Smooth muscle cell (in vitro differentiated cells): ENCODE results near the gene METTL18. TPM values are rescaled to one million over a fixed set of nuclear protein-coding genes. Genes with fewer than 3 reads are reported as not detected.

Source experiments
- DNase-seq: peaks from one replicate; lab custom pipeline; 2025; ENCODE audit not compliant: unreplicated experiment; lab: John Stamatoyannopoulos, UW
- H2AFZ ChIP-seq: fragments of 200-600 bp; sonication (generic); 2 replicates; pipeline ENCODE4 v1.6.0; 2016; ENCODE audit warnings: antibody characterized with exemption, low read depth, mild to moderate bottlenecking
- H3F3A ChIP-seq: fragments of 200-600 bp; sonication (generic); 2 replicates; pipeline ENCODE4 v1.6.0; 2017; ENCODE audit warnings: antibody characterized with exemption, low read depth
- H3K27ac ChIP-seq: fragments of 200-600 bp; sonication (generic); 2 replicates; pipeline ENCODE4 v1.5.1; 2016; ENCODE audit warnings: low read depth, mild to moderate bottlenecking
- H3K27me3 ChIP-seq: fragments of 200-600 bp; sonication (generic); 2 replicates; pipeline ENCODE4 v1.6.1; 2016; ENCODE audit warnings: low read depth, mild to moderate bottlenecking
- H3K36me3 ChIP-seq: fragments of 200-600 bp; sonication (generic); 2 replicates; pipeline ENCODE4 v1.5.1; 2016; ENCODE audit warnings: low read depth
- H3K4me1 ChIP-seq: fragments of 200-600 bp; sonication (generic); 2 replicates; pipeline ENCODE4 v1.5.1; 2016; ENCODE audit warnings: low read depth
- H3K4me2 ChIP-seq: fragments of 200-600 bp; sonication (generic); 2 replicates; pipeline ENCODE4 v1.6.0; 2016; ENCODE audit warnings: mild to moderate bottlenecking
- H3K4me3 ChIP-seq: fragments of 200-600 bp; sonication (generic); 2 replicates; pipeline ENCODE4 v1.5.1; 2016; ENCODE audit warnings: mild to moderate bottlenecking
- H3K79me2 ChIP-seq: fragments of 200-600 bp; sonication (generic); 2 replicates; pipeline ENCODE4 v1.6.0; 2016; ENCODE audit warnings: low read depth, mild to moderate bottlenecking
- H3K9ac ChIP-seq: fragments of 200-600 bp; sonication (generic); 2 replicates; pipeline ENCODE4 v1.6.0; 2016; ENCODE audit warnings: low read depth
- H3K9me3 ChIP-seq: fragments of 200-600 bp; sonication (generic); replicated peaks from 2 replicates; pipeline ENCODE4 v1.5.1; 2016; ENCODE audit warnings: low read depth
- H4K20me1 ChIP-seq: fragments of 200-600 bp; sonication (generic); 2 replicates; pipeline ENCODE4 v1.6.0; 2016; ENCODE audit warnings: low read depth
- CTCF ChIP-seq: fragments of 200-600 bp; sonication (generic); IDR thresholded peaks from 2 replicates; pipeline ENCODE4 v1.5.1; 2017; ENCODE audit warnings: borderline replicate concordance, mild to moderate bottlenecking, antibody characterized with exemption; ENCODE audit not compliant: insufficient read depth, poor library complexity, severe bottlenecking
- WGBS: methylation state at CpG from one replicate; pipeline ENCODE4 v1.1.7; 2016; ENCODE audit warnings: low lambda C conversion rate; 5-methylcytosine and 5-hydroxymethylcytosine counted together
- polyA plus RNA-seq: library from polyadenylated mRNA; unstranded; fragments of >200 nt; fragmentation: Nextera tagmentation; extraction: Ambion mirVana; gene quantifications from 2 replicates; pipeline ENCODE4 v1.2.1, GENCODE V29; 2016
- total RNA-seq: library from RNA; depleted of rRNA; stranded (reverse); fragments of >200 nt; gene quantifications from 2 replicates; pipeline ENCODE4 v1.2.3, GENCODE V29; 2014

METTL18 gene
- total and polyA plus RNA-seq, 2 experiments from 2014 or later, result 5.2 to 6.1 TPM

- Histone ChIP-seq H3K9me3 (no peaks in the 10 kb centered on the region), H3K4me3 (no peak overlapping the region), H3K79me2 (peaks cover 29% of the 10 kb centered on the region), H2AFZ (no peak overlapping the region), H3K4me2 (no peak overlapping the region), H4K20me1 (no peaks in the 10 kb centered on the region), H3K27ac (no peak overlapping the region), H3F3A (no peaks in the 10 kb centered on the region), H3K9ac (no peak overlapping the region), H3K27me3 (no peaks in the 10 kb centered on the region), H3K36me3 (peaks cover 15% of the 10 kb centered on the region), H3K4me1 (no peaks in the 10 kb centered on the region)
- no peak for TF ChIP-seq CTCF
- DNase-seq, result no peak
Observed at GRCh38 chr1:169802888-169803287, 8.2 kb upstream of the METTL18 start.

DNA sequence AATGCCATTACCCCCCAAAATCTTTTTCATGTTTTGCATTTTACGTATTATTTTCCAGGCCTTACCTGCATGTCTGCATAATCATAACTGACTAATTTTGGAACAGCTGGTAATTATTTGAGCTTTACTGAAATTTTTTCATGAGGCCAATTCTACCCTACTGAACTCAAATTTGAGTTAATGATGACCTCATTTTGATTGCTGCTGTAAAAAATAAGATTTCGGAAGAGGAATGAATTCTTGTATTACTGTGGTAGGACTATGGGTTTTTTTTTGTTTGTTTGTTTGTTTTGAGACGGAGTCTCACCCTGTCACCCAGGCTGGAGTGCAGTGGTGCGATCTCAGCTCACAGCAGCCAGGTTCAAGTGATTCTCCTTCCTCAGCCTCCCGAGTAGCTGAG lies 2.6 kb upstream of the METTL18 start:
- H3K27me3 ChIP-seq, result no peaks in the 10 kb centered on the region
- no peak overlapping the region for H3K4me3 ChIP-seq
- WGBS, result 96% methylated on average over 5 of the region's 5 CpGs
- no peak overlapping the region for H3K9ac ChIP-seq
- no peak overlapping the region for H3K27ac ChIP-seq
- TF ChIP-seq CTCF, result no peak
- DNase-seq, result no peak
- no peak overlapping the region for H3K4me2 ChIP-seq
- no peaks in the 10 kb centered on the region for H3K9me3 ChIP-seq
- no peak overlapping the region for H2AFZ ChIP-seq
- no peaks in the 10 kb centered on the region for H3K36me3 ChIP-seq
- H4K20me1 ChIP-seq, result no peaks in the 10 kb centered on the region
- peaks cover 48% of the 10 kb centered on the region for H3K79me2 ChIP-seq
- H3K4me1 ChIP-seq, result peaks cover 14% of the 10 kb centered on the region
- H3F3A ChIP-seq, result no peaks in the 10 kb centered on the region

DNA sequence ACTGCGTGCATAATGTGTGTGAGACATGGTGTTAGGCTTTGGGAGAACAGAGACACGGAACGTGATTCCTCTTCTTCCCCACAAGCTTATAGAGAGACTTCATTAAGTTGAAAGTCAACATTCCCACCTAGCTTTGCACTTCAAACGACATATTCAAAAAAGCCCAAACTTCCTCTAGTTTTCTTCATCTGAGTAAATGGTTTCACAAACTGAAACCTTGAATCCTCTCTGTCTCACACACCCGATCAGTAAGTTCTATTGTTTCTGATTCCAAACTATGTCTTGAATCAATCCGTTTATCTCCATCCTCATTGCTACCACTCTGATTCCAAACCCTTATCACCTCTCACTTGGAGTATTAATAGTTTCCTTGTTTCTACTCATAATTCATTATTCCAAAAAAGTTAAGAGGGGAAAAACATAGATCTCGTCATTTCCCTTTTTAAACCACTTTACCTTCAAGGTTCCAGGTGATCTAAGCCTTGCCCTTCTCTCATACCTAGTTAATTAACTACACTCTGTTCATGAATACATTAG lies 1.6 kb upstream of the METTL18 start:
- Histone ChIP-seq H3K36me3 (no peaks in the 10 kb centered on the region), H3K27ac (no peak overlapping the region), H2AFZ (no peak overlapping the region), H3K4me3 (no peak overlapping the region), H3K4me1 (peaks cover 18% of the 10 kb centered on the region), H3F3A (no peaks in the 10 kb centered on the region), H4K20me1 (no peaks in the 10 kb centered on the region), H3K9ac (peak overlapping the region; percentile 82), H3K9me3 (no peaks in the 10 kb centered on the region), H3K4me2 (peak overlapping the region; percentile 95), H3K27me3 (no peaks in the 10 kb centered on the region), H3K79me2 (peaks cover 48% of the 10 kb centered on the region)
- no peak for DNase-seq
- TF ChIP-seq CTCF, result no peak
- WGBS, result 72% methylated on average over 7 of the region's 7 CpGs

GRCh38 chr1:169795687-169796086 lies 980 bp upstream of the METTL18 start:
- no peaks in the 10 kb centered on the region for H3K27me3 ChIP-seq
- TF ChIP-seq CTCF, result no peak
- H3K4me1 ChIP-seq, result peaks cover 18% of the 10 kb centered on the region
- no peak for DNase-seq
- peak overlapping the region; percentile 85 for H3K4me3 ChIP-seq
- peak overlapping the region; percentile 63 for H3K27ac ChIP-seq
- no peaks in the 10 kb centered on the region for H3K36me3 ChIP-seq
- peak overlapping the region; percentile 95 for H3K4me2 ChIP-seq
- peak overlapping the region; percentile 96 for H2AFZ ChIP-seq
- H3F3A ChIP-seq, result no peaks in the 10 kb centered on the region
- peaks cover 45% of the 10 kb centered on the region for H3K79me2 ChIP-seq
- WGBS, result 18% methylated on average over 5 of the region's 5 CpGs
- H4K20me1 ChIP-seq, result no peaks in the 10 kb centered on the region
- no peaks in the 10 kb centered on the region for H3K9me3 ChIP-seq
- peak overlapping the region; percentile 82 for H3K9ac ChIP-seq
